HG03521 (cell line): ENCODE measurements around the gene CPEB3.

ENCODE experiments used
- ATAC-seq: cut with Tn5 transposase; IDR thresholded peaks from one replicate; pipeline ENCODE4 v1.9.1; 2021; ENCODE audit warnings: mild to moderate bottlenecking, moderate library complexity; ENCODE audit not compliant: unreplicated experiment

Gene CPEB3

GRCh38 chr10:92268748-92269147 lies 22.1 kb downstream of the CPEB3 start:
- no peak for ATAC-seq

- ATAC-seq: no peak
Measured at GRCh38 chr10:92267343-92267742, 23.5 kb downstream of the CPEB3 start.

GRCh38 chr10:92265687-92266258 lies 25.1 kb downstream of the CPEB3 start:
- no peak for ATAC-seq

- ATAC-seq: no peak
Measured at GRCh38 chr10:92264249-92264648, 26.6 kb downstream of the CPEB3 start.

- no peak for ATAC-seq
Measured at GRCh38 chr10:92263396-92263795, 27.5 kb downstream of the CPEB3 start.

GRCh38 chr10:92248566-92248965 lies 42.3 kb downstream of the CPEB3 start:
- ATAC-seq: no peak

- ATAC-seq: peak; percentile 41
Measured at GRCh38 chr10:92244796-92245195, 46.1 kb downstream of the CPEB3 start.

- ATAC-seq: no peak
Measured at GRCh38 chr10:92242910-92243671, 47.8 kb downstream of the CPEB3 start.

GRCh38 chr10:92242380-92242779 lies 48.5 kb downstream of the CPEB3 start:
- no peak for ATAC-seq

GRCh38 chr10:92241501-92241900 lies 49.4 kb downstream of the CPEB3 start:
- no peak for ATAC-seq

- ATAC-seq: no peak
Measured at GRCh38 chr10:92241158-92241500, 49.7 kb downstream of the CPEB3 start.

- ATAC-seq: peak; percentile 35
Measured at GRCh38 chr10:92240289-92241157, 50.4 kb downstream of the CPEB3 start.

GRCh38 chr10:92239600-92240288 lies 51.1 kb downstream of the CPEB3 start:
- ATAC-seq: peak; percentile 51

GRCh38 chr10:92239151-92239599 lies 51.7 kb downstream of the CPEB3 start:
- ATAC-seq: no peak

GRCh38 chr10:92238586-92239098 lies 52.2 kb downstream of the CPEB3 start:
- ATAC-seq: no peak

- no peak for ATAC-seq
Measured at GRCh38 chr10:92238054-92238585, 52.8 kb downstream of the CPEB3 start.

GRCh38 chr10:92231196-92231595 lies 59.7 kb downstream of the CPEB3 start:
- no peak for ATAC-seq

GRCh38 chr10:92222603-92223262 lies 68.1 kb downstream of the CPEB3 start:
- no peak for ATAC-seq

GRCh38 chr10:92219559-92219958 lies 71.3 kb downstream of the CPEB3 start:
- no peak for ATAC-seq

GRCh38 chr10:92218569-92218968 lies 72.3 kb downstream of the CPEB3 start:
- ATAC-seq: no peak
